Mucosa of gallbladder (tissue), 1 donor: Measurements from ENCODE around the gene L3MBTL4. TPM values are rescaled to one million over a fixed set of nuclear protein-coding genes. Genes with fewer than 3 reads are reported as not detected.

Experiments used
- DNase-seq: peaks from one replicate; pipeline ENCODE4 v3.0.0-alpha.2; 2020; ENCODE audit warnings: low spot score
- total RNA-seq: library from RNA; stranded (reverse); gene quantifications from one replicate; pipeline ENCODE4 v1.2.1, GENCODE V29; 2021
- donor health status: DM: no; HTN: no; CAD: no.

The L3MBTL4 gene
- total RNA-seq, 1 donor from 2014 or later = 16.1 TPM

- DNase-seq = no peak
These were observed 420.8 kb downstream of the L3MBTL4 start for GRCh38 chr18:5993938-5994337.

DNA sequence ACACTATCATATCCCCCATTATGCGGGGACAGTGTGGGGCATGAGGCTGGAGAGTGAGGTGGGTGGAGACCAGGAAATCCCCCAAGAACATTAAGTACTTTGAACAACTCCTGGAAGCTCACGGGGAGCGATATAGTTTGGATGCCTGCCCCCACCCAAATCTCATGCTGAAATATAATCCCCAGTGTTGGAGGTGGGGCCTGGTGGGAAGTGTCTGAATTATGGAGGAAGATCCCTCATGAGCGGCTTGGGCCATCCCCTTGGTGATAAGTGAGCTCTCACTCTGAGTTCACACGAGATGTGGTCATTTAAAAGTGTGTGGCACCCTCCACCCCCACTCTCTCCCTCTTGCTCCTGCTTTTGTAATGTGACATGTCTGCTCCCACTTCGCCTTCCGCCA, 422.3 kb downstream of the L3MBTL4 start:
- DNase-seq = no peak

GRCh38 chr18:5987249-5987648, 427.5 kb downstream of the L3MBTL4 start:
- DNase-seq = no peak

DNA sequence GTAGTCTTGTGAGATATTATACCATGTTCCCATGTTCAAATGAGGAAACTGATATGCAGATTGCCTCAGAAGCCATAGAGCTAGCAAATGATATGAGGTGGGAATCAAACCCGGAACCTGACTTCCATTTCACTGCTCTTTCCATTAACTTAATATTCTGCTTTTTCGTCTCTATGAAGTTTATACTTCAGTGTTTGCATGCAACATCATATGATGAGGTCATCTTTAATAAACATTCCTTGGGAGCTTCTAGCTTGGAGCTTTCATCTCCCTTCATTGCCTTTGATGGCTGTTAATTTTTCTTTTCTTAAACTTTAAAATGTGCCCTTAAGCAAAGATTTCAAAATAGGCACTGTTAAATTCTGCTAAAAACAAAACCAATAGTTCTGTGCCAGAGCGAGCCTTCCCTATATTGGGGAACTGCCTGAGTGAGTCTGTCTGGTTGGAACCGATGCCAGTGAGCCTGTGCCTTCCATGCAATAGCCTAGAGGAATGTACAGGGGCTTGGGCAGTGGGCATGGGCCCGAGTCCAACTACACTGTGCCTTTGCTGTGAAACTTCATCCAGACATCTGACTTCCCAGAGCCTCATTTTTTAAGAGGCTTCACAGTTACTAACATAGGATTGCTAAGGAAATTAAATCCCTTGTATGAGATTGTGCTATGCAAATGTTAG, 428.3 kb downstream of the L3MBTL4 start:
- no peak for DNase-seq

DNA sequence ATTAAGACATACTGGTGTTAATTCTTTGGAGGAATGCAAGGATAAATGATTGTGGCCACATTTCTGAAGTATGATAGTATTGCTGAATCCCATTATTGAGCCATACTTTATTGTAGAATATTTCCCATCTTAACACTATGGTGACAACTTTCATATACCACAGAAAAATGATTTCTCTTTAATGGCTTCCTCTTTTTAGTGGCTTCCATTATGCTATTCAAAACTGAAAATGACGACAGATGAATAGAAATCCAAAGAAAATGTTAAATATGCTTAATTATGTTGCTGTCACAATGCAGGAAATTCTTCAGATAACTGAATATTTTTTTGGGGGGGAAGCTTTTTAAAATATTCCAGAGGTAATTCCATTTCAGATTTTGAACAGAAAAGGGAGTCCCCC, 430.5 kb downstream of the L3MBTL4 start:
- no peak for DNase-seq

DNA sequence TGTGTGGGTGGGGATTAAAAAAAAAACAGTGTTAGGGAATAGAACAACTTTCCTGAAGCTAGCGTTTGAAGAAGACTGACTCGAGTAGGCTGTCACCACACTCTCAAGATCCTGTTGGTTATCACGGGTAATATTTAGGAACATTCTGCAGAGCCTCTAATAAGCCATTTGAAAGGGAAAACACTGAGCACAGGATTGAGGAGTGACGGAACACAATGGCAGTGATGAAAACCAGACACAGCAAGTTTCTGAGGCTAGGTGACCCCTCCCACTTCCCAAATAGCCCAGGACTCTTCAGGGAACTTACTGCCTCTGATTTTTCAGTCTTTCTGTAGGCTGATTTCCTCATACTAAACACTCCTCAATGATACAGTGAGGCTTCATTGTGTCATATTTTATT, 431.2 kb downstream of the L3MBTL4 start:
- no peak for DNase-seq

DNA sequence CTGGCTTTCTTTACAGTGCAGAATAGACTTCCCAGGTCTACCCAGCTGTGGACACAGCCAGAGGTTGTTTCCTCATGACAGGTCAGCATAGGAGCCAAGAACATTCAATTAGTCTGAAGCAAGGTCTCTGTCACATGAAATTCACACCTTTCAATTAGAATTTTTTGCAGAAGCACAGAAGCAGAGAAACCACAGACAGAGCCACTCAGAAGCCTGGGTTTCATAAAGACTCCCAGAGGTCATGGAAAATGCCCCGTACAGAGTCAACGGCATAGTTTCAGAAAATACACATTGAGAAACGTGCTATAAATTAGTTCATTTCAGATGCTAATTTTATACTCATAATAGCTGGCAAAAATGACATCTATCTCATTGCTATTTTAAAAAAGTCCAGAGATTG, 432.4 kb downstream of the L3MBTL4 start:
- DNase-seq = no peak

- DNase-seq = no peak
These were observed 434.0 kb downstream of the L3MBTL4 start for GRCh38 chr18:5980721-5981120.

- no peak for DNase-seq
These were observed 434.7 kb downstream of the L3MBTL4 start for GRCh38 chr18:5979971-5980457.

GRCh38 chr18:5979176-5979888, 435.4 kb downstream of the L3MBTL4 start:
- DNase-seq = no peak

GRCh38 chr18:5977022-5977421, 437.7 kb downstream of the L3MBTL4 start:
- no peak for DNase-seq

DNA sequence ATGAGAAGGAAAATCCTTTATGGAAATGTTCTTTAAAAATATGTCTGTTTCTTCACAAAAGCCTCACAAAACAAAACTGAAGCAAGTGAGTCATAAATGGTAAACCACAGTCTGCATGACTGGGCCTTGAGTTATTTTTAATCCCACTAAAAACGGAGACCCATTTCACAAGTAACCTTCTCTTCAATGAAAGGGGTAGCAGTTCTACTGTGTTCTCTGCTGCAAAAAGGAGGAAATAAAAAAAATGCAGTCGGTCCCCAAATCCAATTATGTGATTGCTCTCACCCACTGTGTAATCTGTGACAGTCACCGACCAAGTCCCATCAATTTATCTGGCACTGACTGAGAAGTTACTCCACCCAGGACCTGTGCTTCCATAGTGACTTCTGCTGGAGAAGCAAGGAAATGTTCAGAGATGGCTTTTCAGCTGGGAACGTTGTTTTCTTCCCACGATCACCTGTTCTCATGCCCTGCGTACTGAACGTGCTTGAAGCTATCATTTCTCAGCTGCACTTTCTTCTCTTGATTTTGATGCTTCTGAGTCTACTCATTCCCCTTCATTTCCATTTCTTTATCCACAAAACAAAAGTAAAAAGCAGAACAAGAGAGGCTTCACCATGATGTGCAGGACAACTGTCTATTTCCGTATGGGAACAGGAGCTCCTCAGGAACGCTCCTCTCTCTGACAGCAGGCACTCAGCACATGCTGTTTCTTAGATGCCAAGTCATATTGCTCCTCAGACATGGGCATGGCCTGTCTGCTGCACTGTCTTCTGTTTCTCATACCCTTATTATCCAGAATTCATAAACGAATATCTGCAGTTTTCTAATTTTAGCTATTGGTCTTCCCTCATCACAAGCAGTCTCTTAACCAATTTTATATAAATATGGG, 439.4 kb downstream of the L3MBTL4 start:
- DNase-seq = no peak

- DNase-seq = no peak
These were observed 440.0 kb downstream of the L3MBTL4 start for GRCh38 chr18:5974696-5975095.

GRCh38 chr18:5973099-5973498, 441.6 kb downstream of the L3MBTL4 start:
- no peak for DNase-seq

DNA sequence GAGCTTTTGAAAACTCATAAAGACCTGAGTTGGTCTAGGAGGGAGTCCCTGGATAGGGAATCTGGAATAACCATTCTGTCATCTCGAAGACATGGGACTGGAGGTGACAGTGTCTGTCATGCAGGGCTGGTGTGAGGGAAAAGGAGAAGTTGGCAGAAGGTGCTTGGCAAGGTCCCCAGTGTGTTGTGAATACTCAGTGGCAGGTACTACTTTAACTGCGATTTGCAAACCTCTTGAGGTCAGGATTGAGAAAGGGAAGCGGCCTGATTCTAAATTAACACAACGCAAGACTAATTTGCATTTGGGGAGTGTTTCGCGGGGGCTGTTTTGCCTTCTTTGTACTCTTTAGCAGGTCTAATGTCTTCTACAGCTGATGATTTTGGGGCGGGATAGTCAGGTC, 442.4 kb downstream of the L3MBTL4 start:
- DNase-seq = no peak

- peak; percentile 17 for DNase-seq
These were observed 444.7 kb downstream of the L3MBTL4 start for GRCh38 chr18:5969989-5970403.

GRCh38 chr18:5969355-5969988, 445.2 kb downstream of the L3MBTL4 start:
- no peak for DNase-seq

DNA sequence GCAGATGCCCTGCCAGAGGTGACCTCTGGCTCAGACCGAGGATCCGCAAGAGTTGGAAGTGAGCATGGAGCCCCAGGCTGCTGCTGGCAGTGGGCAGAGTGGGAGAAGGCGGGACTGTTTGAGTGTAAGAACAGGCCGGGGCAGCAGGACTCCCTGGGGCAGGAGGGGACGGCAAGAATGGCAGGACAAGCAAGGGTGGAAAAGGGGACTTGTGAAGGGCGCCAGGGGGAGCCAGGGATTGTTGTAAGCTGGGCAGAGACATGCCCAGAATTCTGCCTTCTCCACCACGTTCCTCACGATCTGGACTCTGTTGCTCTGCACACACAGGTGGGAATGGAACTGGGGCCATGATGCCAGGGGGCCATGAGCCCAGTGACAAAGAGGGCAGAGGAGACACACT, 447.0 kb downstream of the L3MBTL4 start:
- no peak for DNase-seq

- no peak for DNase-seq
These were observed 447.7 kb downstream of the L3MBTL4 start for GRCh38 chr18:5967007-5967406.

GRCh38 chr18:5966514-5966913, 448.2 kb downstream of the L3MBTL4 start:
- DNase-seq = no peak

DNA sequence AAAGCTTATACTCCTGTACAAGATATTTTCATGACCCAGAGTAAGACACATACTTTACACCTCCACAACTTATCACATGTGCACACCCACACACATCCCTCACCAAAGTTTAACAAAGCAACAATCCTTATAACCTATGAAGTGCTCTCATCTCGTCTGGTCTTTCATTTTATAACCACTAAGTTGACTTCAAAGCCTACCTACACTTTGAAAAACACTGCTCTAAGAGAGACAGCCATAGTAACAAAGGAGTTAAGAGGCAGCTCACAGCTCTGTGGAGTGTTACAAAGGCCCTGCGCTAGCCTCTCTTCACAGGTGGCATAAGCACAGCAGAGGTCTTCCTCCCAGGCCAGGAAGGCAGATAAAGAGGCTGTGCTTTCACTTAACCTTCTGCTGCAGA, 449.7 kb downstream of the L3MBTL4 start:
- DNase-seq = no peak

DNA sequence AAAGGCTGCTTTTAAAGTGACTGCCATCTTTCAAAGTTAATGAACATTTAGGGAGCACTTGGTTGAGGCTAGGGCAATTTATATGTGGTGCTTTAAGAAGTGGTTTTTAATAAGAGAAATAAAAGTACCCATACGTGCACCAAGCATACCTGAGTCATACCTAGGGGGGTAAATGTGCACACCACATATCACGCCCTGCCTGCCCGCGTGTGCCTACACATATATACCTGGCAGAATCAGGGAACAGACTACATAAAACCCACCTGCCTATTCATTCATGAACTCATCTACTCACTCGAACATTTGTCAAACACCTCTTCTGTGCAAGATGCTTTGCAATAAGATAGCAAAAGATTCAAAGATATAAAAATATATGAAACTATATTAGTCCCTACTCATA, 450.1 kb downstream of the L3MBTL4 start:
- DNase-seq = no peak
